Fibroblast of gingiva (primary cell): ENCODE results near the gene NAT14.

Experiments used
- DNase-seq: peaks from one replicate; pipeline ENCODE4 v3.0.0-alpha.2; 2011; ENCODE audit warnings: low read depth

Gene NAT14

GRCh38 chr19:55453511-55454260 lies 31.3 kb upstream of the NAT14 start:
- no peak for DNase-seq

GRCh38 chr19:55454787-55455243 lies 30.2 kb upstream of the NAT14 start:
- no peak for DNase-seq

- no peak for DNase-seq
These were observed 29.3 kb upstream of the NAT14 start for GRCh38 chr19:55455576-55456235.

GRCh38 chr19:55456347-55456746 lies 28.6 kb upstream of the NAT14 start:
- no peak for DNase-seq

- DNase-seq = no peak
These were observed 27.1 kb upstream of the NAT14 start for GRCh38 chr19:55457683-55458457.

- DNase-seq = no peak
These were observed 25.4 kb upstream of the NAT14 start for GRCh38 chr19:55459551-55459949.

- peak; percentile 43 for DNase-seq
These were observed 24.9 kb upstream of the NAT14 start for GRCh38 chr19:55459950-55460657.

GRCh38 chr19:55460670-55461258 lies 24.2 kb upstream of the NAT14 start:
- DNase-seq = peak; percentile 91

GRCh38 chr19:55461259-55461973 lies 23.6 kb upstream of the NAT14 start, which contains the start of gene ISOC2:
TSS of gene ISOC2 (minus strand) at chr19:55461642. CDS start at chr19:55456486, 5,156 bp downstream.
- DNase-seq = peak; percentile 100

- DNase-seq = peak; percentile 42
These were observed 22.9 kb upstream of the NAT14 start for GRCh38 chr19:55461974-55462626.

- DNase-seq = no peak
These were observed 22.3 kb upstream of the NAT14 start for GRCh38 chr19:55462722-55463121.

- DNase-seq = no peak
These were observed 21.4 kb upstream of the NAT14 start for GRCh38 chr19:55463583-55464031.

- no peak for DNase-seq
These were observed 20.8 kb upstream of the NAT14 start for GRCh38 chr19:55464039-55464661.

- no peak for DNase-seq
These were observed 20.3 kb upstream of the NAT14 start, which contains the start of gene C19orf85 for GRCh38 chr19:55464662-55465054. TSS of gene C19orf85 (minus strand) at chr19:55464751. CDS start at chr19:55464554, 197 bp downstream.

GRCh38 chr19:55465460-55466240 lies 19.3 kb upstream of the NAT14 start:
- DNase-seq = no peak

GRCh38 chr19:55466241-55466614 lies 18.8 kb upstream of the NAT14 start:
- no peak for DNase-seq

- DNase-seq = peak; percentile 85
These were observed 17.5 kb upstream of the NAT14 start for GRCh38 chr19:55467236-55468053.

GRCh38 chr19:55468054-55468393 lies 17.0 kb upstream of the NAT14 start:
- no peak for DNase-seq
